NCI-H2029 treated with DMSO at 0.1 percent for 48 hours (cell line): ENCODE results near the gene YKT6.
"Not testable (repeated sequence)": the region's sequence is repeated elsewhere in the genome, so short reads cannot be mapped to it uniquely, and the experiment has no call there.

Experiments
- DNase-seq: peaks from one replicate; lab custom pipeline; 2025; lab: John Stamatoyannopoulos, UW

YKT6 gene

GRCh38 chr7:44200699-44201461 lies at the start of gene YKT6:
Gene YKT6, plus strand, starts transcription at chr7:44200978. Its CDS starts 158 bp downstream, at chr7:44201136.
- DNase-seq, result peak; percentile 91

GRCh38 chr7:44151956-44152355 lies 48.8 kb upstream of the YKT6 start:
- no peak for DNase-seq

- DNase-seq, result no peak
Measured at GRCh38 chr7:44152971-44153947, 47.5 kb upstream of the YKT6 start.

- DNase-seq, result no peak
Measured at GRCh38 chr7:44153948-44154335, 46.8 kb upstream of the YKT6 start.

- no peak for DNase-seq
Measured at GRCh38 chr7:44154703-44155102, 46.1 kb upstream of the YKT6 start.

DNA sequence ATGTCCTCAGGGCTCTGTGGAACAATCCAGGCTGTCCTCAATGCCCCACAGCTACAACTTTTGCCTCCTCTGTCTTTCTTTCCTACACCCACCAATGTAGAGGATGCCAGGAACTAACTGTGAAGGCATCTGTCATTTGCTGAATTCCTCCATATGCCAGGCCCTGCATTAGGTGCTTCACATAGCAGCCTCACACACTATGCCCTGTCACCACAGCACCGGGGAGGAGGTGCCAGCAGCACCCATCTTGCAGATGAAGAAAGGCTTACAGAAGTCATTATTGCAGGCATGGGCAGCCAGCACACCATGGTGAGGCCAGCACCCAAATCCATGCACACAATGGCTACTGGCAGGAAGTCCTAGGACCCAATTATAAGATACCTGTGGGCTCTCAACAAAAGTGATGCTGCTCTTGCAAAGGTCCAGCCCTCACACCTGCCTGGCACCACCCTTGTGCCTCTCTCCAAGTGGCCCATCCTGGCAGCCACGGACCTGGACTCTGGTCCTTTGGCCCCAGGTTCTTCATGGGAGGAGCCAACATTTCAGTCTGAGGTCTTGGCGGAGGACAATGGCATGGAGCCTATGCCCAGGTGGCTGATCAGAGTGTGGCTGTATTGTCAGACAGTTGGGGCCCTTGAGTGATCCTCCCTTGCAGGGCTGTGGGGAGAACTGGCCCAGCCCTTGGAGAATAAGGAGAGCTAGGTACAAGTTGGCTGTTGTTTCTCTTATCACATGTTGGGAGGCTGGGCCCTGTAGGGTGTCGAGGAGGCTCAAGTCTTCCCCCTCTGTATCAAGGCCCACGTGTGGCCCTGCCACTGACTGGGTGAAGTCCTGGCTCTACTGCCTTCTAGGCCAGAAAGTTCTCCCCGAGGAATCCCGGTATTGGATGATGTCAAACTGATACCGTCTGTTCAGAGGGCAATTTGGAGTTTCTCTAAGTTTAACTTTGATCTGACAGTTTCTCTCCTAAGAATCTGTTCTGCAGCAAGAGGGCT lies 45.3 kb upstream of the YKT6 start:
- DNase-seq, result no peak

DNA sequence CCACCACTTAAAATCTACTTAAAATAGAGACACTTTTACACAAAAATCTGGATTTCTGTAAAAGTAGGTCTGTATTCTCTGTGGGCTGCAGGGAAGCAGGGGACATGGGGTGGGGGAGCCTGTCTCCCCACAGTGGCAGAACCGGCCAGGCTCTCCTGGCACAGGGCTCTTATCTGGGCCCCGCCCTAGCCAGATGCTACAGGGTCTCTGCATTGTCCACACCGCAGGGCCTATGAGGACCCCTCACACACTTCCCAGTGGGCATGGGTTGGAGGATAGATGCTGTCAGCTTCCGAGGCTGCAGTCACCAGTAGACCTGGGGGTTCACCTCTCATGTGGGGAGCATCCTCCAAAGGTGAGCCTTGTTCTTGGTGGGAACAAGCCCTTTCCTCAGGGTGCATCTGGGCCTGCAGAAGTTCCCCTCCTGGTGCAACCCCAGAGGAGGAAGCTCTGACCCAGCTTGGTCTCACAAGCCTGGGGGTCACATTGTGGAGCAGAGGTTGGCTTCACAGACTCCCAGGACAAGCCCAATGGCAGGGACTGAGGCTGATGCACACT lies 44.2 kb upstream of the YKT6 start:
- DNase-seq, result no peak

DNA sequence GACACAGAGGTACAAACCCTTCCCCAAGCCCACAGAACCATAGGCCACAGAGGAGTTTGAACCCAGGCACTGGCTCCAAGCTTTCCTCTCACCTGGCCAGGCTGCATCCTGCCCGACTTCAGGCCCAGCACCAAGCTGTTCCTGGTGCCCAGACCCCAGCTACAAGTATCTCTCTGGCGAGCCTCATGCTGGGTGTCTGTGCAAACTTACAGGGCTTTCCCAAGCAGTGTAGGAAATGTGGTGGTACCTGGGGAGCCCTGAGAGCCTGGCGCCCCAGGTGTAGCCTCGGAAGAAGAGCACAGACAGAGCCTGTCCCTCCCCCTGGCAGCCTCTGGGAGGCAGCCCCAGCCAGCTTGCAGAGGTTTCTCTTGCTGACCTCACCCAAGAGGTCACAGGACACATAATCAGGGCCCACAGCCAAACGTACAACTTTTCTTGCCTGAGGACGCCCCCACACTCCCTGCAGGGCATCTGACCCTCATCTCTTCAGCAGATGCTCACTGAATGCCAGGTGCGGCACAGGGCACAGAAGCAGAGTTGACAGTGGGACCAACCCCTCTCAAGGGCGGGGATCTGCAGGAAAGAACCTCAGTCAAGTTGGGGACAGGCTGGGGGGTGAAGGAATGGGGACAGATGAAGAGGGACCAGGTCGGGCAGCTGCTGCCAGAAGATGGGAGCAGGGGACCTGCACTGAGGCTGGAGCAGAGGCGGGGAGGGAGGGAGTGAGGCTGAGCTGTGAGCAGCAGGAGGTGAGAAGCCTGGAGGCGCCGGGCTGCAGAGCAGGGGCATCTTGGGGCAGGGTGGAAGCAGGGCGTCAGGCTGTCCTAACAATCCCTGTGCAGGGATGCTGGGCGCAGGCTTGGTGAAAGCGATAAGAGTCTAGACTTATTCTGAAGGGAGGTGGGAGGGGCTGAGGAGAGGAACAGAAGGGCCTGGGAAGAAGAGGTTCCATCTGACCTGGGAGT lies 43.4 kb upstream of the YKT6 start:
- no peak for DNase-seq

- DNase-seq, result no peak
Measured at GRCh38 chr7:44158096-44158872, 42.5 kb upstream of the YKT6 start.

GRCh38 chr7:44158873-44159631 lies 41.7 kb upstream of the YKT6 start:
- DNase-seq, result no peak

GRCh38 chr7:44159824-44160630 lies 40.8 kb upstream of the YKT6 start:
- DNase-seq, result no peak

- no peak for DNase-seq
Measured at GRCh38 chr7:44161371-44161770, 39.4 kb upstream of the YKT6 start.

GRCh38 chr7:44162179-44162578 lies 38.6 kb upstream of the YKT6 start:
- DNase-seq, result no peak

DNA sequence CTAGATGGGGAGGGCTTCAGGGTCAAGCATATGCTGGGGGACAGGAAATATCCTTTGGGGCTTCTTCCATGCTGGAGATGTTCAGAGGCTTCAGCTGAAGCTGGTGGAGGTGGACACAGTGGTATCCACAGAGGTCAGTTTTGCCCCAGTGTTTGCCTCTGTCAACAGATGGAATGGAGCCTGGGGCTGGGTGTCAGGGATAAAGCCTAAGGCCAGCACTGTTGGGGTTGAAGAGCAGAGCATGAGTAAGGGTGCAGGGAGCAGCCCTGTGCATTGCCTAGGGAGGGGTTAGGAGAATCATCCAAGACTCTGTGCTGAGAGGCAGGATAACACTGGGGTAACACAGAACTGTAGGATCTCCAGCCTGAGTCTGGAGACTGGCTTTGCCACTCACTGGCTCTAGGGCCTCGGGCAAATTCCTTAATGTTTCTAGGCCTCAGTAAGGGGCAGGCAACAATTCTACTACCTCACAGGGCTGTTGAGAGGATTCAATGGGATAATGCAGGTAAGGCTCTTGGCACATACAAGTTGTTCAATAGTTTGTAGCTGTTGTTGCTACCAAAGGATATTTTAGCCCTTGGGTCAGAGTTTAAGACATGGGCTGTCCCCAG lies 37.9 kb upstream of the YKT6 start:
- DNase-seq, result no peak

GRCh38 chr7:44163591-44163990 lies 37.2 kb upstream of the YKT6 start:
- DNase-seq, result no peak

DNA sequence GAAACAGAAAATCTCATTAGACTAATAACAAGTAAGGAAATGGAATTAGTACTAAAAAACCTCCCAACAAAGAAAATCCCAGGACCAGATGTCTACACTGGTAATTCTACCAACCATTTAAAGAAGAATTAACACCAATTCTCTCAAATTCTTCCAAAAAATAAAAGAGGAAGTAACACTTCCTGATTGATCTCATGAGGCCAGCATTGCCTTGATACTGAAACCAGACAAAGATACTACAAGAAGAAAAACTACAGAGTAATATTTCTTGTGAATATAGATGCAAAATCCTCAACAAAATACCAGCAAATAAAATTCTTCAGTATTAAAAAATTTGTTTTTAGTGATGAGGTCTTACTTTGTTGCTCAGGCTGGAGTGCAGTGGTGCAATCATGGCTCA lies 32.9 kb upstream of the YKT6 start:
- DNase-seq, result no peak

- DNase-seq, result not testable (repeated sequence)
Measured at GRCh38 chr7:44171901-44172300, 28.9 kb upstream of the YKT6 start.
